Stimulated activated naive CD8-positive, alpha-beta T cell treated with anti-CD3 and anti-CD28 coated beads, Interleukin-15, Interleukin-2, amounts not matched to agents 100 ng/mL and 50 ng/mL, for 24 hours (primary cell): ENCODE results near the gene OR52J3.

Experiments
- H3K27ac Mint-ChIP-seq: one replicate; pipeline ENCODE4 v1.8.0; 2021; ENCODE audit warnings: mild to moderate bottlenecking, mixed read lengths
- H3K27me3 Mint-ChIP-seq: one replicate; pipeline ENCODE4 v1.8.0; 2021; ENCODE audit warnings: mixed read lengths
- H3K36me3 Mint-ChIP-seq: one replicate; pipeline ENCODE4 v1.8.0; 2021; ENCODE audit warnings: low read depth, mixed read lengths
- H3K4me1 Mint-ChIP-seq: one replicate; pipeline ENCODE4 v1.8.0; 2021; ENCODE audit warnings: low read depth, mixed read lengths
- H3K4me3 Mint-ChIP-seq: one replicate; pipeline ENCODE4 v1.8.0; 2021; ENCODE audit warnings: mild to moderate bottlenecking, mixed read lengths
- H3K9me3 Mint-ChIP-seq: one replicate; pipeline ENCODE4 v1.8.0; 2021; ENCODE audit warnings: mixed read lengths

OR52J3 gene

GRCh38 chr11:5069272-5069671 is 22.9 kb downstream of the OR52J3 start, which contains the start of gene OR52E1:
Gene OR52E1 (plus strand): TSS chr11:5069572.
- no peak within 1 kb of the TSS for H3K27ac Mint-ChIP-seq
- no peaks in the 10 kb centered on the region for H3K9me3 Mint-ChIP-seq
- no peaks in the 10 kb centered on the region for H3K36me3 Mint-ChIP-seq
- H3K4me3 Mint-ChIP-seq, result no peak within 1 kb of the TSS
- H3K27me3 Mint-ChIP-seq, result peaks cover 3% of the 10 kb centered on the region
- H3K4me1 Mint-ChIP-seq, result no peaks in the 10 kb centered on the region

GRCh38 chr11:5071799-5072198 is 25.5 kb downstream of the OR52J3 start:
- peaks cover 12% of the 10 kb centered on the region for H3K27me3 Mint-ChIP-seq
- no peaks in the 10 kb centered on the region for H3K4me1 Mint-ChIP-seq
- H3K9me3 Mint-ChIP-seq, result peaks cover 4% of the 10 kb centered on the region
- no peak overlapping the region for H3K27ac Mint-ChIP-seq
- H3K36me3 Mint-ChIP-seq, result no peaks in the 10 kb centered on the region
- H3K4me3 Mint-ChIP-seq, result no peak overlapping the region

- Mint-ChIP-seq H3K4me1 (no peaks in the 10 kb centered on the region), H3K36me3 (no peaks in the 10 kb centered on the region), H3K9me3 (peaks cover 4% of the 10 kb centered on the region), H3K27me3 (no peaks in the 10 kb centered on the region), H3K27ac (no peak overlapping the region), H3K4me3 (no peak overlapping the region)
These were observed 35.1 kb downstream of the OR52J3 start for GRCh38 chr11:5081405-5081804.

DNA sequence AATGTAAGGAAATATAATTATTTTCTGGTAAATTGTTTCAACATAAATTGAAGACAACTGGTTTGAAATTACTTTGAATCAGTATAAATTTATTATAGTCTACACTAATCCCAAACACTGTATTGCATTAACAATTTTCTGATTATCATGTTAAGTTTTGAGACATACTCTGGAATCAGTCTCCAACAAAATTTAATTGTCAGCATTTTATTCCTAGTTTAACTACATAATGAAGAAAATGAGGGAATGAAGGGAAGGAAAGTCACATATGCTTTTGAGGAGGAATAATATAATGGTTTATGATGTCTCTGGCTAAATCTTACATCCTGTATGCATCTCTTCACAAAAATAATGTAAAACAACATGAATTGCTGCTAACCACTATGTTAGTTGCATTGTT is 37.3 kb downstream of the OR52J3 start:
- Mint-ChIP-seq H3K4me3 (no peak overlapping the region), H3K27me3 (no peaks in the 10 kb centered on the region), H3K4me1 (no peaks in the 10 kb centered on the region), H3K9me3 (no peaks in the 10 kb centered on the region), H3K27ac (no peak overlapping the region), H3K36me3 (no peaks in the 10 kb centered on the region)

DNA sequence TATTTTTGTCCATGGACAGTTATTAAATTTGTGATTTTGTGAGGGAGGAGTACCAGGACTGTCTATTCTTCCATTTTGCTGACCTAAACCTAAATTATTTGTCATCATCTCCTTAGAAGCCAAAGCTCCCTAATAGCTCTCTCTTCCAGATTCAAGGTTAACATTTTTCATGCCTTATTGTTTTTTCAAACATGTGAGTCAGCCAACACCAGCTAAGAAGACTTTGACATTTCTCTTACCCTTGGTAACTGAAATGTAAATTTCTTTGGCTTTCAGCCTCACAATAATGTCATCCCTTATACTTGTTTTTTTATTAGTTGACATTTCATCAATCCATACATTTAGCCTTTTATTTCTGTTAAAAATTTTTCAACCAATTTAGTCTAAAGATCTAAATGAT is 42.2 kb downstream of the OR52J3 start:
- H3K9me3 Mint-ChIP-seq, result no peaks in the 10 kb centered on the region
- no peaks in the 10 kb centered on the region for H3K4me1 Mint-ChIP-seq
- no peak overlapping the region for H3K27ac Mint-ChIP-seq
- H3K4me3 Mint-ChIP-seq, result no peak overlapping the region
- H3K36me3 Mint-ChIP-seq, result no peaks in the 10 kb centered on the region
- no peaks in the 10 kb centered on the region for H3K27me3 Mint-ChIP-seq

GRCh38 chr11:5090668-5091067 is 44.3 kb downstream of the OR52J3 start:
- Mint-ChIP-seq H3K27me3 (no peaks in the 10 kb centered on the region), H3K9me3 (no peaks in the 10 kb centered on the region), H3K36me3 (no peaks in the 10 kb centered on the region), H3K4me3 (no peak overlapping the region), H3K4me1 (no peaks in the 10 kb centered on the region), H3K27ac (no peak overlapping the region)

DNA sequence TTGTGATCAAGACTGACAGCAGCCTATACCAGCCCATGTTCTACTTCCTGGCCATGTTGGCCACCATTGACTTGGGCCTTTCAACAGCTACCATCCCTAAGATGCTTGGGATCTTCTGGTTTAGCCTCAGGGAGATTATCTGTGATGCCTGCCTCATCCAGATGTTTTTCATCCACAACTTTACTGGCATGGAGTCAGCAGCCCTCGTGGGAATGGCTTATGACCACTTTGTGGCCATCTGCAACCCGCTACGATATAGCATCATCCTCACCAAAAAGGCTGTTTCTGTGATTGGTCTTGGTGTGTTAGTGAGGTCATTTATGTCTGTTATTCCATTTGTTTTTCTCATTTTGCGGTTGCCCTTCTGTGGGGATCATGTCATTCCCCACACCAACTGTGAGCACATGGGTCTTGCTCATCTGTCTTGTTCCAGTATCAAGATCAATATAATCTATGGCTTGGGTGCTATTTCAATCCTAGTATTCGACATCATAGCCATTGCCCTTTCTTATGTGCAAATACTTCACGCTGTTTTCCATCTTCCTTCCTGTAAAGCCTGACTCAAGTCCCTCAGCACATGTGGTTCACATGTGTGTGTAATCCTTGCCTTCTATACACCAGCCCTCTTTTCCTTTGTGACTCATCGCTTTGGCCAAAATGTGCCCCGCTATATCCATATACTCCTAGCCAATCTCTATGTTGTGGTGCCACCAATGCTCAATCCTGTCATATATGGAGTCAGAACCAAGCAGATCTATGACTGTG is 46.7 kb downstream of the OR52J3 start:
- no peaks in the 10 kb centered on the region for H3K36me3 Mint-ChIP-seq
- no peaks in the 10 kb centered on the region for H3K27me3 Mint-ChIP-seq
- H3K4me1 Mint-ChIP-seq, result no peaks in the 10 kb centered on the region
- H3K9me3 Mint-ChIP-seq, result no peaks in the 10 kb centered on the region
- H3K4me3 Mint-ChIP-seq, result no peak overlapping the region
- H3K27ac Mint-ChIP-seq, result no peak overlapping the region

GRCh38 chr11:5096011-5096410 is 49.7 kb downstream of the OR52J3 start:
- H3K4me3 Mint-ChIP-seq, result no peak overlapping the region
- no peaks in the 10 kb centered on the region for H3K36me3 Mint-ChIP-seq
- H3K27ac Mint-ChIP-seq, result no peak overlapping the region
- no peaks in the 10 kb centered on the region for H3K9me3 Mint-ChIP-seq
- no peaks in the 10 kb centered on the region for H3K27me3 Mint-ChIP-seq
- H3K4me1 Mint-ChIP-seq, result no peaks in the 10 kb centered on the region
